Measurements from ENCODE around the gene EN2.

GRCh38 chr7:155459700-155460461 is 2.0 kb downstream of the EN2 start:
- TF ChIP-seq SIN3A (IDR thresholded peaks at IDR 0.05; ENCODE audit: borderline replicate concordance, insufficient read depth, low read depth, low read length) (no peak), CTCF (IDR thresholded peaks at IDR 0.05) (no peak), POLR2AphosphoS5 (IDR thresholded peaks at IDR 0.05; ENCODE audit: low read depth, low read length) (no peak)

Measured in Panc1 (cell line).